Peyer's patch (tissue), 4 donors: Measurements from ENCODE around the gene MYL12A. TPM values are rescaled to one million over a fixed set of nuclear protein-coding genes. Genes with fewer than 3 reads are reported as not detected.
A peak's percentile ranks its signal among the peaks of the same experiment; 100 is the strongest.

Source experiments
- DNase-seq, 3 donors: peaks; one replicate each; pipeline ENCODE4 v3.0.0-alpha.2; 2017 to 2019
- H3K27ac ChIP-seq, 4 donors: fragments of 200-600 bp; sonication (generic); one replicate each; pipeline ENCODE4 v1.5.1; 2016 to 2019
- H3K27me3 ChIP-seq, 2 donors: fragments of 200-600 bp; sonication (generic); one replicate each; pipeline ENCODE4 v1.5.1; 2019
- H3K36me3 ChIP-seq, 3 donors: fragments of 200-600 bp; sonication (generic); one replicate each; pipeline ENCODE4 v1.5.1; 2016 to 2019
- H3K4me1 ChIP-seq, 4 donors: fragments of 200-600 bp; sonication (generic); one replicate each; pipeline ENCODE4 v1.5.1; 2016 to 2019
- H3K4me3 ChIP-seq, 4 donors: fragments of 200-600 bp; sonication (generic); 1 replicate in 3 of 4; 2 replicates in 1 of 4; pipeline ENCODE4 v1.5.1; 2016 to 2019; ENCODE audit warnings: mild to moderate bottlenecking in 1 of 4
- H3K9me3 ChIP-seq, 4 donors: fragments of 200-600 bp; sonication (generic); one replicate each; pipeline ENCODE4 v1.5.1; 2016 to 2019; ENCODE audit warnings: mild to moderate bottlenecking in 1 of 4
- POLR2A ChIP-seq, 2 donors: fragments of 450-650 bp; IDR thresholded peaks; one replicate each; pipeline ENCODE4 v1.5.1; 2017; ENCODE audit warnings: antibody characterized with exemption in 2 of 2, mild to moderate bottlenecking in 2 of 2, moderate library complexity in 2 of 2
- total RNA-seq, 4 donors: library from RNA; depleted of rRNA; stranded (reverse); fragments of >200 nt; gene quantifications; one replicate each; pipeline ENCODE4 v1.1.0, GENCODE V29; 2016
- TF ChIP-seq, protein P1 (sequence below), 6 experiments: fragments of 450-650 bp in 4 of 6; fragments of 200-600 bp in 2 of 6; sonication (generic) in 1 of 6; IDR thresholded peaks; one replicate each; pipeline ENCODE4 v1.5.1; 2017 to 2019; ENCODE audit warnings: antibody characterized with exemption in 6 of 6, mild to moderate bottlenecking in 3 of 6, moderate library complexity in 1 of 6

The MYL12A gene
- total RNA-seq, 4 donors from 2014 or later: 256 to 401 (median 312) TPM

DNA sequence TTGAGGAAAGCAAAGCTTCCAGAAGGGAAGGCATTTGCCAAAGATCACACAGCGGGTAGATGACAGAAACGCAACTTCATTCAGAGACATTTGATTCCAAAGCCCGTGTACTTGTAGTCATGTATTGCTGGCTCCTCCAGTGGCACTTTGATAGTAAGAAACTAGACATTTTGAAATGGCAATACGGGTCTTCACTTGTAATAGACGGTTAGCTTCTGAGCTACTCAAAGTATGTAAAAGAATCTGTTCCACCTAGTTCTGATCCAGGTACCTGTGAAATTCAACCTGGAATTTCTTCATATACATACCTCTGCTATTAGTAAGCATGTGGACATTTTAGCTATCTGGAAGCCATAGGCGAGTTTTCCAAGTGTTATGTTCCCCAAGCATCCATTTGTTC is 26.1 kb upstream of the MYL12A start:
- H3K9me3 ChIP-seq: no peaks in the 10 kb centered on the region
- no peak for DNase-seq
- H3K36me3 ChIP-seq: no peaks in the 10 kb centered on the region
- H3K4me1 ChIP-seq: peaks cover 0 to 7% (median 3%) of the 10 kb centered on the region in 4 donors
- TF ChIP-seq POLR2A (IDR thresholded peaks at IDR 0.05): no peak
- H3K4me3 ChIP-seq: no peak overlapping the region
- no peak overlapping the region for H3K27ac ChIP-seq
- no peaks in the 10 kb centered on the region for H3K27me3 ChIP-seq

DNA sequence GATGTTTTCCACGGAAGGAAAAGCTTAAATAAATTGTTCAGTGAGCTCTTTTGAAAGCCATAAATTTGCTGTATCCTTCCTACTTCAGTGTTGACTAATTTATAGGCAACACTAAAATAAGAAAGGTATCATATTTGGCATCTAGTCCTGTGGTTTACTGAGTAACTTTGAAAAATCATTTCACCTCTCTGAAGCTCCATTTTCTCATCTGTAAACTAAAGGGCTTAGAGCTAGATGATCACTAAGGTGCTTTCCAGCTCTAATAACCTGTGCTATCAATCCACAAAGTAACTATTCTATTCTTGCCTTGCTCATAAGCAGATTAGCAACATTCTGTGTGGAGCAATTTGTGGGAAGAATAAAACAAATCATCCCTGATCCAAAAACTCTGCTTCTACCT is 24.2 kb upstream of the MYL12A start:
- Histone ChIP-seq H3K27me3 (no peaks in the 10 kb centered on the region), H3K4me1 (no peaks in the 10 kb centered on the region), H3K4me3 (no peak overlapping the region), H3K9me3 (no peaks in the 10 kb centered on the region), H3K27ac (no peak overlapping the region), H3K36me3 (no peaks in the 10 kb centered on the region)
- DNase-seq: no peak
- TF ChIP-seq POLR2A (IDR thresholded peaks at IDR 0.05): no peak
- TF ChIP-seq, protein P1, sequence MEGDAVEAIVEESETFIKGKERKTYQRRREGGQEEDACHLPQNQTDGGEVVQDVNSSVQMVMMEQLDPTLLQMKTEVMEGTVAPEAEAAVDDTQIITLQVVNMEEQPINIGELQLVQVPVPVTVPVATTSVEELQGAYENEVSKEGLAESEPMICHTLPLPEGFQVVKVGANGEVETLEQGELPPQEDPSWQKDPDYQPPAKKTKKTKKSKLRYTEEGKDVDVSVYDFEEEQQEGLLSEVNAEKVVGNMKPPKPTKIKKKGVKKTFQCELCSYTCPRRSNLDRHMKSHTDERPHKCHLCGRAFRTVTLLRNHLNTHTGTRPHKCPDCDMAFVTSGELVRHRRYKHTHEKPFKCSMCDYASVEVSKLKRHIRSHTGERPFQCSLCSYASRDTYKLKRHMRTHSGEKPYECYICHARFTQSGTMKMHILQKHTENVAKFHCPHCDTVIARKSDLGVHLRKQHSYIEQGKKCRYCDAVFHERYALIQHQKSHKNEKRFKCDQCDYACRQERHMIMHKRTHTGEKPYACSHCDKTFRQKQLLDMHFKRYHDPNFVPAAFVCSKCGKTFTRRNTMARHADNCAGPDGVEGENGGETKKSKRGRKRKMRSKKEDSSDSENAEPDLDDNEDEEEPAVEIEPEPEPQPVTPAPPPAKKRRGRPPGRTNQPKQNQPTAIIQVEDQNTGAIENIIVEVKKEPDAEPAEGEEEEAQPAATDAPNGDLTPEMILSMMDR (IDR thresholded peaks at IDR 0.05): no peak

DNA sequence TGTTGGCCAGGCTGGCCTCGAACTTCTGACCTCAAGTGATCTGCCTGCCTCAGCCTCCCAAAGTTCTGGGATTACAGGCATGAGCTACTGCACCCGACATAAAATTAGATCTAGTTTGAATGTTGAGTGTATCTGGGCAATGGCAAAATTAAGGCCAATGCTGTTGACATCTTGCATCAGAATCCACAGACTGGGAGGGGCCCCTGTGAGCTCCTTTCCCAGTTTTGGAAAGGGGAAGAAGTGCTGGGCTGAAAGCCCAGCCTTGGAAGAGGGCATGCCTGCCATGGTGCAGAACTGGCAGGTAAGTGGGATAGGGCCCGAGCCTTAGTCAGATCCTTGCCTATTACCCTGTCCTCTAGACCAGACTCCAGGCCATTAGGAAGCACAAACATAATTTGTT is 23.4 kb upstream of the MYL12A start:
- H3K4me3 ChIP-seq: no peak overlapping the region
- DNase-seq: no peak
- no peaks in the 10 kb centered on the region for H3K36me3 ChIP-seq
- H3K9me3 ChIP-seq: no peaks in the 10 kb centered on the region
- TF ChIP-seq POLR2A (IDR thresholded peaks at IDR 0.05): no peak
- TF ChIP-seq, protein P1 (IDR thresholded peaks at IDR 0.05): no peak
- no peak overlapping the region for H3K27ac ChIP-seq
- H3K27me3 ChIP-seq: no peaks in the 10 kb centered on the region
- H3K4me1 ChIP-seq: no peaks in the 10 kb centered on the region

DNA sequence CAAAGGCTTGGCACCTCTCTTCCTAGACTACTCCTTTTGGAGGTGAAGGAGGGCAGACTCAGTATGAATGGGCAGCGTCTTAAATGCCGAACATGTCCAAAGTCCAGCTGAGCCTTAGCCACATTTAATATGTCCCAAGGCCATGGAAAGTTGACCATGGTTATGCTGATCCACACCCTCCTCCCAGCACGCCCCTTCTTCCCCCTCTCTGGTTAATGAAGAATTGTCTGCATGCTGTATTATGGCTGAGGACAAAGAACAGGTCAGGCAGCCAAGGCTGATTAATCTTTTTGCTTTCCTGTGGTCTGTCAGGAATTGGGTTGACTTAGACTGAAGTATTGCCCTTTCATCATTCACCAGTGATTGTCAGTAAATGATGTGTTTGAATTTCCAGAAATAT is 22.0 kb upstream of the MYL12A start:
- DNase-seq: peak in 1 of 3 donors; percentile 54
- Histone ChIP-seq H3K4me3 (no peak overlapping the region), H3K27ac (peak overlapping the region in 2 of 4 donors; percentile 24 to 55), H3K36me3 (no peaks in the 10 kb centered on the region), H3K4me1 (no peaks in the 10 kb centered on the region), H3K27me3 (no peaks in the 10 kb centered on the region), H3K9me3 (no peaks in the 10 kb centered on the region)
- TF ChIP-seq POLR2A (IDR thresholded peaks at IDR 0.05): no peak
- TF ChIP-seq, protein P1 (IDR thresholded peaks at IDR 0.05): no peak

DNA sequence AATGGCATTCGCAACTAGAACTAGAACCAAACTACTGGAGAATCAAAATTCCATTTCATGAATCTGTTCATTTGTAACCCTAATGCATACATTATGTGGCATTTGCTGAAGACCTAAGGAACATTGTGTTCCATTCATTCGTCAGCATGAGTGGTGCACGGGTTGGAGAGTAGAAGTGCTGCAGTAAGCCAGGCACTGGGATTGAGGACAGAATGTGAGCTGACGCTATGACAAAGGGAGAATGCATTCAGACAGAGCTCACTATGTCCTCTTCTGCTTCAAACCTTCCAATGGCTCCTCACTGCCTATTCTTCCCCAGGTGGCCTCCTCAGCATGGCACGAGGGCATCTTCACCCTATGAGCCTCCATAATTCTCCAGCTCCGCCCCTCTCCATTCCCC is 21.6 kb upstream of the MYL12A start:
- no peak for DNase-seq
- no peak overlapping the region for H3K4me3 ChIP-seq
- no peaks in the 10 kb centered on the region for H3K36me3 ChIP-seq
- H3K27me3 ChIP-seq: no peaks in the 10 kb centered on the region
- TF ChIP-seq, protein P1 (IDR thresholded peaks at IDR 0.05): no peak
- TF ChIP-seq POLR2A (IDR thresholded peaks at IDR 0.05): no peak
- H3K27ac ChIP-seq: peak overlapping the region in 1 of 4 donors; percentile 55
- no peaks in the 10 kb centered on the region for H3K9me3 ChIP-seq
- no peaks in the 10 kb centered on the region for H3K4me1 ChIP-seq

DNA sequence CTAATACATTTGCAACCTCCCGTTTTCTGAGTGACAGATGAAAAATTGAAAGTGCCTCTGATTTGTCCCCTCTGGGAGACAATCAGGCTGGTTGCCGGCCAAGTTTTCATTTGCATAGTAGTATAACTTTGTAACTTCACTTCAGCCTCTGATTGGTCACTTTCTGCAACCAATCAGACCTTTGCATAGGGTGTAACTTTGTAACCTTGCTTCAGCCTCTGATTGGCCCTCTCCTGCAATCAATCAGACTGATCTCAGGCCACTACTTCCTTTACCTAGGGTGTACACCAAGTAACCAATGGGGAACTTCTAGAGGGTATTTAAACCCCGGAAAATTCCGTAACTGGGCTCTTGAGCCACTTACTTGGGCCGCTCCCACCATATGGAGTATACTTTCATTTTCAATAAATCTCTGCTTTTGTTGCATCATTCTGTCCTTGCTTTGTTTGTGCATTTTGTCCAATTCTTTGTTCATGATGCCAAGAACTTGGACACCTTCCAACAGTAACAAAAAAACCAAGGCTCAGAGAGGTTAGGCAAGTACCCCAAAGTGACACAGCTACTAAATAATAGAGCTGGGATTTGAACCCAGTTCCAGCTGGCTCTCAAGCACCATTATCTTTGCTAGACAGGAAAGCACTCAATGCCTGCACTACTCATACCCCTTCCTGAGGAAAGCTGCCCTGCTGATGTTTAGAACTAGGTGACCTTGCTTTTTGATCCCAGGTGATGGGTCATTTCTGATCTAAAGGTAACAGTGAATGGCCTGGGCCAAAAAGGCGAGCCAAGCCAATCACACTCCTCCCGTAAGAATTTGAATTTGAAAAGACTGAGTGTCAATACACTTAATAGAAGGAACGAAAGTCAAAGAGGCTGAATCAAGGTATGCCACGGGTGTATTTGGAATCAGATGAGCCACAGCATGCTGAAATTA is 16.9 kb upstream of the MYL12A start:
- H3K4me3 ChIP-seq: no peak overlapping the region
- H3K9me3 ChIP-seq: no peaks in the 10 kb centered on the region
- H3K4me1 ChIP-seq: no peaks in the 10 kb centered on the region
- no peaks in the 10 kb centered on the region for H3K27me3 ChIP-seq
- no peaks in the 10 kb centered on the region for H3K36me3 ChIP-seq
- TF ChIP-seq, protein P1 (IDR thresholded peaks at IDR 0.05): no peak
- TF ChIP-seq POLR2A (IDR thresholded peaks at IDR 0.05): no peak
- H3K27ac ChIP-seq: no peak overlapping the region
- DNase-seq: no peak
